GM23338 (cell line): ENCODE measurements around the gene EPAS1. TPM values are rescaled to one million over a fixed set of nuclear protein-coding genes. Genes with fewer than 3 reads are reported as not detected.

ENCODE experiments used
- ATAC-seq: fragments of 200-7000 bp; cut with Tn5 transposase; 3 replicates; pipeline ENCODE4 v1.9.1; 2020
- DNase-seq: peaks from one replicate; pipeline ENCODE4 v3.0.0-alpha.2; 2015; ENCODE audit warnings: low spot score
- H2AFZ ChIP-seq: fragments of 200-600 bp; sonication (generic); 2 replicates; pipeline ENCODE4 v1.8.0; 2016; ENCODE audit warnings: antibody characterized with exemption, mild to moderate bottlenecking, moderate library complexity
- H3F3A ChIP-seq: fragments of 200-600 bp; sonication (generic); replicated peaks from 2 replicates; pipeline ENCODE4 v1.8.0; 2017; ENCODE audit warnings: antibody characterized with exemption, mixed run types, low read depth
- H3K27ac ChIP-seq: fragments of 200-600 bp; sonication (generic); 2 replicates; pipeline ENCODE4 v1.6.1; 2016; ENCODE audit warnings: low read depth
- H3K27me3 ChIP-seq: fragments of 200-600 bp; sonication (generic); 2 replicates; pipeline ENCODE4 v1.8.0; 2016; ENCODE audit warnings: mild to moderate bottlenecking, mixed run types, moderate library complexity; ENCODE audit not compliant: insufficient read depth
- H3K36me3 ChIP-seq: fragments of 200-600 bp; sonication (generic); 2 replicates; pipeline ENCODE4 v1.8.0; 2016; ENCODE audit warnings: mild to moderate bottlenecking; ENCODE audit not compliant: insufficient read depth
- H3K4me1 ChIP-seq: fragments of 200-600 bp; sonication (generic); 2 replicates; pipeline ENCODE4 v1.8.0; 2016; ENCODE audit warnings: mild to moderate bottlenecking, moderate library complexity; ENCODE audit not compliant: insufficient read depth
- H3K4me2 ChIP-seq: fragments of 200-600 bp; sonication (generic); 2 replicates; pipeline ENCODE4 v1.7.1; 2017; ENCODE audit warnings: mixed run types
- H3K4me3 ChIP-seq: fragments of 200-600 bp; sonication (generic); 2 replicates; pipeline ENCODE4 v1.6.1; 2016; ENCODE audit warnings: mixed run types
- H3K79me2 ChIP-seq: fragments of 200-600 bp; sonication (generic); replicated peaks from 2 replicates; pipeline ENCODE4 v1.8.0; 2017; ENCODE audit warnings: mild to moderate bottlenecking; ENCODE audit not compliant: insufficient read depth
- H3K9me2 ChIP-seq: fragments of 200-600 bp; sonication (generic); 2 replicates; pipeline ENCODE4 v1.8.0; 2017; ENCODE audit not compliant: insufficient read depth
- H4K20me1 ChIP-seq: fragments of 200-600 bp; sonication (generic); replicated peaks from 2 replicates; pipeline ENCODE4 v1.8.0; 2017; ENCODE audit warnings: mild to moderate bottlenecking; ENCODE audit not compliant: insufficient read depth
- H3K27ac Mint-ChIP-seq: 2 replicates; pipeline ENCODE4 v1.8.0; 2020; ENCODE audit warnings: inconsistent platforms, mild to moderate bottlenecking, moderate library complexity, mixed read lengths
- H3K27me3 Mint-ChIP-seq: 3 replicates; pipeline ENCODE4 v1.8.0; 2022; ENCODE audit warnings: low read depth, mild to moderate bottlenecking, moderate library complexity, mixed read lengths, inconsistent platforms; ENCODE audit not compliant: insufficient read depth, poor library complexity
- H3K36me3 Mint-ChIP-seq: 3 replicates; pipeline ENCODE4 v1.8.0; 2021; ENCODE audit warnings: low read depth, mild to moderate bottlenecking, inconsistent platforms, moderate library complexity, mixed read lengths
- H3K4me1 Mint-ChIP-seq: 3 replicates; pipeline ENCODE4 v1.8.0; 2020; ENCODE audit warnings: mild to moderate bottlenecking, inconsistent platforms, mixed read lengths
- H3K4me3 Mint-ChIP-seq: 3 replicates; pipeline ENCODE4 v1.8.0; 2021; ENCODE audit warnings: moderate library complexity, mild to moderate bottlenecking, inconsistent platforms, mixed read lengths
- H3K9me3 Mint-ChIP-seq: 3 replicates; pipeline ENCODE4 v1.8.0; 2020; ENCODE audit warnings: moderate library complexity, mild to moderate bottlenecking, inconsistent platforms, mixed read lengths
- CREB1 ChIP-seq: fragments of 250-450 bp; sonication (Bioruptor Pico); IDR thresholded peaks from 2 replicates; pipeline ENCODE4 v1.5.0; 2020; ENCODE audit warnings: low read depth, mild to moderate bottlenecking, moderate library complexity
- EZH2 ChIP-seq: fragments of 200-600 bp; sonication (generic); IDR thresholded peaks from one replicate; pipeline ENCODE4 v1.8.0; 2017; ENCODE audit warnings: antibody characterized with exemption, mild to moderate bottlenecking, low read depth; ENCODE audit not compliant: unreplicated experiment
- EZH2phosphoT487 ChIP-seq: fragments of 200-600 bp; sonication (generic); IDR thresholded peaks from one replicate; pipeline ENCODE4 v1.8.1; 2018; ENCODE audit warnings: antibody characterized with exemption; ENCODE audit not compliant: unreplicated experiment
- JUNB ChIP-seq: IDR thresholded peaks from one replicate; pipeline ENCODE4 v1.6.1; 2016; ENCODE audit warnings: antibody characterized with exemption; ENCODE audit not compliant: unreplicated experiment
- NANOG ChIP-seq: IDR thresholded peaks from 2 replicates; pipeline ENCODE4 v1.6.1; 2016; ENCODE audit warnings: antibody characterized with exemption, borderline replicate concordance
- POLR2AphosphoS5 ChIP-seq: IDR thresholded peaks from 2 replicates; pipeline ENCODE4 v1.6.1; 2016; ENCODE audit warnings: antibody characterized with exemption, low read depth
- STAT1 ChIP-seq: IDR thresholded peaks from one replicate; pipeline ENCODE4 v1.6.1; 2016; ENCODE audit warnings: antibody characterized with exemption; ENCODE audit not compliant: unreplicated experiment
- ZNF331 ChIP-seq: fragments of 250-450 bp; sonication (Bioruptor Pico); IDR thresholded peaks from 2 replicates; pipeline ENCODE4 v1.5.0; 2020; ENCODE audit warnings: low read depth, mild to moderate bottlenecking, moderate library complexity
- polyA plus RNA-seq: library from polyadenylated mRNA; unstranded; fragments of >200 nt; fragmentation: Nextera tagmentation; extraction: Ambion mirVana; gene quantifications from 2 replicates; pipeline ENCODE4 v1.2.1, GENCODE V29; 2016
- total RNA-seq: library from RNA; depleted of rRNA; stranded (reverse); fragments of >200 nt; shearing (Covaris generic); gene quantifications from 2 replicates; pipeline ENCODE4 v1.2.3, GENCODE V29; 2014
- TF ChIP-seq, protein P1 (sequence below): IDR thresholded peaks from one replicate; pipeline ENCODE4 v1.6.1; 2018; ENCODE audit warnings: antibody characterized with exemption; ENCODE audit not compliant: unreplicated experiment
- TF ChIP-seq, protein P2 (sequence below): fragments of 250-450 bp; sonication (Bioruptor Pico); IDR thresholded peaks from 2 replicates; pipeline ENCODE4 v1.5.0; 2020; ENCODE audit warnings: mild to moderate bottlenecking, moderate library complexity
- TF ChIP-seq, protein P3 (sequence below): IDR thresholded peaks from 2 replicates; pipeline ENCODE4 v1.6.1; 2016; ENCODE audit warnings: antibody characterized with exemption

The EPAS1 gene
- total and polyA plus RNA-seq, 2 experiments from 2014 or later, result 0.68 to 5.4 TPM

DNA sequence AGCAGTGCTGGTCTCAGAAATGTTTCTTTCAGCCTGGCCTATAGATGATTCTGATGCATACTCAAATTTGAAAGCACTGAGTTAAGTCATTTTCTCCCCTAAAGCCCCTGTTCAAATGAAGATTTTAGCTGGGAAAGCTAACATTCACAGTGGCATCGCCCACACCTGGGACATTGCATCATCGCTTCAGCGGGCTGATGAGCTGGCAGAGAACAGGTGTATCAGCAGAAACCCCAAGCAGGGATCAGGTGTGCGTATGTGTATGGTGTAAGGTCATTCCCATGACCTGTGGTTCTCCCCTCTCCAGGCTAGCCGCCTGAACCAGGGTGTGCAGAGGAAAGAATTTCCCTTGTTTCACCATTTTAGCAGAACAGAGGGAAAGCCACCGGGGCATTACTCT lies 56.3 kb downstream of the EPAS1 start (continued):
- no peak for TF ChIP-seq NANOG
- TF ChIP-seq, protein P1, sequence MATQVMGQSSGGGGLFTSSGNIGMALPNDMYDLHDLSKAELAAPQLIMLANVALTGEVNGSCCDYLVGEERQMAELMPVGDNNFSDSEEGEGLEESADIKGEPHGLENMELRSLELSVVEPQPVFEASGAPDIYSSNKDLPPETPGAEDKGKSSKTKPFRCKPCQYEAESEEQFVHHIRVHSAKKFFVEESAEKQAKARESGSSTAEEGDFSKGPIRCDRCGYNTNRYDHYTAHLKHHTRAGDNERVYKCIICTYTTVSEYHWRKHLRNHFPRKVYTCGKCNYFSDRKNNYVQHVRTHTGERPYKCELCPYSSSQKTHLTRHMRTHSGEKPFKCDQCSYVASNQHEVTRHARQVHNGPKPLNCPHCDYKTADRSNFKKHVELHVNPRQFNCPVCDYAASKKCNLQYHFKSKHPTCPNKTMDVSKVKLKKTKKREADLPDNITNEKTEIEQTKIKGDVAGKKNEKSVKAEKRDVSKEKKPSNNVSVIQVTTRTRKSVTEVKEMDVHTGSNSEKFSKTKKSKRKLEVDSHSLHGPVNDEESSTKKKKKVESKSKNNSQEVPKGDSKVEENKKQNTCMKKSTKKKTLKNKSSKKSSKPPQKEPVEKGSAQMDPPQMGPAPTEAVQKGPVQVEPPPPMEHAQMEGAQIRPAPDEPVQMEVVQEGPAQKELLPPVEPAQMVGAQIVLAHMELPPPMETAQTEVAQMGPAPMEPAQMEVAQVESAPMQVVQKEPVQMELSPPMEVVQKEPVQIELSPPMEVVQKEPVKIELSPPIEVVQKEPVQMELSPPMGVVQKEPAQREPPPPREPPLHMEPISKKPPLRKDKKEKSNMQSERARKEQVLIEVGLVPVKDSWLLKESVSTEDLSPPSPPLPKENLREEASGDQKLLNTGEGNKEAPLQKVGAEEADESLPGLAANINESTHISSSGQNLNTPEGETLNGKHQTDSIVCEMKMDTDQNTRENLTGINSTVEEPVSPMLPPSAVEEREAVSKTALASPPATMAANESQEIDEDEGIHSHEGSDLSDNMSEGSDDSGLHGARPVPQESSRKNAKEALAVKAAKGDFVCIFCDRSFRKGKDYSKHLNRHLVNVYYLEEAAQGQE, result no peak

DNA sequence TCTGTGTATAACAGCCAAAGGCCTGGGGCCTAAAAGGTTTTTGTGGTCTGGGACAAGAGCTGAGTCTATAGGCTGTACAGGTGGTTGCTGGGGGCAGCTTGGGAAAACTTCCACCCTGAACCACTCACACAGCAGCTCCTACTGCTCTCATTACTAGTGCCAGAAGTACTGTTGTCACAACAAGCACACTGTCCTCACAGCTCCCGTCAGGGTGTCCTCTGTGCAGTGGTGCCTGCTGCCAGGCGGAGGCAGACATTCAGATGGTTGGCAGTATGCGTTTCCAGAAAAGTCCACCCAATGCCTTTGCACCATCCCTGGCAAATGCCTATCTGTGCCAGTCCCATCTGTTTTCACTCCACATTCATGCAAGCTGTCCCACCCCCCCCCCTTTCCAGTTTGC lies 58.5 kb downstream of the EPAS1 start:
- ATAC-seq, result no peak
- Mint-ChIP-seq H3K36me3 (no peaks in the 10 kb centered on the region), H3K9me3 (no peaks in the 10 kb centered on the region; the same call in 2 of the 3 replicates), H3K4me3 (no peak overlapping the region), H3K4me1 (peaks cover 13% of the 10 kb centered on the region), H3K27me3 (no peaks in the 10 kb centered on the region), H3K27ac (no peak overlapping the region)
- Histone ChIP-seq H3K36me3 (no peaks in the 10 kb centered on the region), H3K27ac (no peak overlapping the region), H3K79me2 (no peaks in the 10 kb centered on the region), H3F3A (no peaks in the 10 kb centered on the region), H2AFZ (no peak overlapping the region), H3K9me2 (no peaks in the 10 kb centered on the region), H4K20me1 (no peaks in the 10 kb centered on the region), H3K4me1 (no peaks in the 10 kb centered on the region), H3K4me2 (no peak overlapping the region), H3K27me3 (no peaks in the 10 kb centered on the region), H3K4me3 (no peak overlapping the region)
- DNase-seq, result no peak
- no peak for TF ChIP-seq ZNF331
- TF ChIP-seq, protein P2, sequence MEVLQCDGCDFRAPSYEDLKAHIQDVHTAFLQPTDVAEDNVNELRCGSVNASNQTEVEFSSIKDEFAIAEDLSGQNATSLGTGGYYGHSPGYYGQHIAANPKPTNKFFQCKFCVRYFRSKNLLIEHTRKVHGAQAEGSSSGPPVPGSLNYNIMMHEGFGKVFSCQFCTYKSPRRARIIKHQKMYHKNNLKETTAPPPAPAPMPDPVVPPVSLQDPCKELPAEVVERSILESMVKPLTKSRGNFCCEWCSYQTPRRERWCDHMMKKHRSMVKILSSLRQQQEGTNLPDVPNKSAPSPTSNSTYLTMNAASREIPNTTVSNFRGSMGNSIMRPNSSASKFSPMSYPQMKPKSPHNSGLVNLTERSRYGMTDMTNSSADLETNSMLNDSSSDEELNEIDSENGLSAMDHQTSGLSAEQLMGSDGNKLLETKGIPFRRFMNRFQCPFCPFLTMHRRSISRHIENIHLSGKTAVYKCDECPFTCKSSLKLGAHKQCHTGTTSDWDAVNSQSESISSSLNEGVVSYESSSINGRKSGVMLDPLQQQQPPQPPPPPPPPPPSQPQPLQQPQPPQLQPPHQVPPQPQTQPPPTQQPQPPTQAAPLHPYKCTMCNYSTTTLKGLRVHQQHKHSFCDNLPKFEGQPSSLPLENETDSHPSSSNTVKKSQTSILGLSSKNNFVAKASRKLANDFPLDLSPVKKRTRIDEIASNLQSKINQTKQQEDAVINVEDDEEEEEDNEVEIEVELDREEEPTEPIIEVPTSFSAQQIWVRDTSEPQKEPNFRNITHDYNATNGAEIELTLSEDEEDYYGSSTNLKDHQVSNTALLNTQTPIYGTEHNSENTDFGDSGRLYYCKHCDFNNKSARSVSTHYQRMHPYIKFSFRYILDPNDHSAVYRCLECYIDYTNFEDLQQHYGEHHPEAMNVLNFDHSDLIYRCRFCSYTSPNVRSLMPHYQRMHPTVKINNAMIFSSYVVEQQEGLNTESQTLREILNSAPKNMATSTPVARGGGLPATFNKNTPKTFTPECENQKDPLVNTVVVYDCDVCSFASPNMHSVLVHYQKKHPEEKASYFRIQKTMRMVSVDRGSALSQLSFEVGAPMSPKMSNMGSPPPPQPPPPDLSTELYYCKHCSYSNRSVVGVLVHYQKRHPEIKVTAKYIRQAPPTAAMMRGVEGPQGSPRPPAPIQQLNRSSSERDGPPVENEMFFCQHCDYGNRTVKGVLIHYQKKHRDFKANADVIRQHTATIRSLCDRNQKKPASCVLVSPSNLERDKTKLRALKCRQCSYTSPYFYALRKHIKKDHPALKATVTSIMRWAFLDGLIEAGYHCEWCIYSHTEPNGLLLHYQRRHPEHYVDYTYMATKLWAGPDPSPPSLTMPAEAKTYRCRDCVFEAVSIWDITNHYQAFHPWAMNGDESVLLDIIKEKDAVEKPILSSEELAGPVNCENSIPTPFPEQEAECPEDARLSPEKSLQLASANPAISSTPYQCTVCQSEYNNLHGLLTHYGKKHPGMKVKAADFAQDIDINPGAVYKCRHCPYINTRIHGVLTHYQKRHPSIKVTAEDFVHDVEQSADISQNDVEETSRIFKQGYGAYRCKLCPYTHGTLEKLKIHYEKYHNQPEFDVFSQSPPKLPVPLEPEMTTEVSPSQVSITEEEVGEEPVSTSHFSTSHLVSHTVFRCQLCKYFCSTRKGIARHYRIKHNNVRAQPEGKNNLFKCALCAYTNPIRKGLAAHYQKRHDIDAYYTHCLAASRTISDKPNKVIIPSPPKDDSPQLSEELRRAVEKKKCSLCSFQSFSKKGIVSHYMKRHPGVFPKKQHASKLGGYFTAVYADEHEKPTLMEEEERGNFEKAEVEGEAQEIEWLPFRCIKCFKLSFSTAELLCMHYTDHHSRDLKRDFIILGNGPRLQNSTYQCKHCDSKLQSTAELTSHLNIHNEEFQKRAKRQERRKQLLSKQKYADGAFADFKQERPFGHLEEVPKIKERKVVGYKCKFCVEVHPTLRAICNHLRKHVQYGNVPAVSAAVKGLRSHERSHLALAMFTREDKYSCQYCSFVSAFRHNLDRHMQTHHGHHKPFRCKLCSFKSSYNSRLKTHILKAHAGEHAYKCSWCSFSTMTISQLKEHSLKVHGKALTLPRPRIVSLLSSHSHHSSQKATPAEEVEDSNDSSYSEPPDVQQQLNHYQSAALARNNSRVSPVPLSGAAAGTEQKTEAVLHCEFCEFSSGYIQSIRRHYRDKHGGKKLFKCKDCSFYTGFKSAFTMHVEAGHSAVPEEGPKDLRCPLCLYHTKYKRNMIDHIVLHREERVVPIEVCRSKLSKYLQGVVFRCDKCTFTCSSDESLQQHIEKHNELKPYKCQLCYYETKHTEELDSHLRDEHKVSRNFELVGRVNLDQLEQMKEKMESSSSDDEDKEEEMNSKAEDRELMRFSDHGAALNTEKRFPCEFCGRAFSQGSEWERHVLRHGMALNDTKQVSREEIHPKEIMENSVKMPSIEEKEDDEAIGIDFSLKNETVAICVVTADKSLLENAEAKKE (CRISPR knock-in tag), result no peak
- TF ChIP-seq STAT1, result no peak
- TF ChIP-seq, protein P1, result no peak
- no peak for TF ChIP-seq POLR2AphosphoS5
- TF ChIP-seq, protein P3, sequence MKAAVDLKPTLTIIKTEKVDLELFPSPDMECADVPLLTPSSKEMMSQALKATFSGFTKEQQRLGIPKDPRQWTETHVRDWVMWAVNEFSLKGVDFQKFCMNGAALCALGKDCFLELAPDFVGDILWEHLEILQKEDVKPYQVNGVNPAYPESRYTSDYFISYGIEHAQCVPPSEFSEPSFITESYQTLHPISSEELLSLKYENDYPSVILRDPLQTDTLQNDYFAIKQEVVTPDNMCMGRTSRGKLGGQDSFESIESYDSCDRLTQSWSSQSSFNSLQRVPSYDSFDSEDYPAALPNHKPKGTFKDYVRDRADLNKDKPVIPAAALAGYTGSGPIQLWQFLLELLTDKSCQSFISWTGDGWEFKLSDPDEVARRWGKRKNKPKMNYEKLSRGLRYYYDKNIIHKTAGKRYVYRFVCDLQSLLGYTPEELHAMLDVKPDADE, result no peak
- TF ChIP-seq JUNB, result no peak
- no peak for TF ChIP-seq NANOG
- no peak for TF ChIP-seq CREB1 (CRISPR knock-in tag)
- TF ChIP-seq EZH2, result no peak
- TF ChIP-seq EZH2phosphoT487, result no peak
